IPS DF 4.7 (cell line): ENCODE data around the gene ZNF148.

ENCODE experiments used
- DNase-seq: peaks from one replicate; pipeline ENCODE4 v3.0.0-alpha.2; 2013; ENCODE audit warnings: low spot score; ENCODE audit errors: extremely low read depth

Gene ZNF148

DNA sequence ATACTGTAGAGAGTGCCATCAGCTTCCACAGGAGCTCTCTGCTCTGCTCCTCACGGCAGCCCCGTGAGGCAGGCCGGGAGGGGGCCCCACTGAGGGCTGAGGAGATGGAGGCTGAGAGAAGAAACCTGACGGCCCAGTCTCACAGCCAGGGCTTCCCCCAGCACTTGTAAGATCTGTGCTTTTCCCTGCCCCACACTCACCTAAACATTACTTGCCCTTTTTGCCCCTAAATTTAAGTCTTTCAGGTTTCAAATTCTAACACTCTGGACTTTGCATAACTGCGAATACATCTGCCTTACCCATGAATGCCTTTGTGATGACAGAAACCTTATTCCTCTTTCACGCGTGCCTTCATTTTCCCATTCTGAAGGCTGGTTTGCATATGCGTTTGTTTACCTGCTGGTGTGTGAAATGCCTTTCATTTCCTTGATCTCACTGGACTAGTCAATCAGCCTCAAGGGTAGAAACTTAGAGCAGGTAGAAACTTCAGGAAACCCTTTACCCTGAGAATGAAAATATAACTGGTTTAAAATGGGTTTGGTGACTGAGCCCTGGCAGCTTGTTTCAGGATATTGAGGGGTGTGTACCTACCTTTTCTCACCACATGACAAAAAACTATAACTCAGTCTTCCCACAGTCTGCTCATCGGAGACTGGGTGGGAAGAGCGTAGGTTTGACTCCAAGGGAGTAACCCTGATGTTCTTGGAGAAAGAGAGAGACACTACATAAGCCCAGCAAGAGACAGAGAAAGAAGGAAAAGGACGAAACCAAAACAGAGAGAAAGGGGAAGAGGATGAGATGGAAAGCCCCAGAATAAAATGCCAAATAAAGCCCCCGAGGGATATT, 182.7 kb downstream of the ZNF148 start:
- no peak for DNase-seq

DNA sequence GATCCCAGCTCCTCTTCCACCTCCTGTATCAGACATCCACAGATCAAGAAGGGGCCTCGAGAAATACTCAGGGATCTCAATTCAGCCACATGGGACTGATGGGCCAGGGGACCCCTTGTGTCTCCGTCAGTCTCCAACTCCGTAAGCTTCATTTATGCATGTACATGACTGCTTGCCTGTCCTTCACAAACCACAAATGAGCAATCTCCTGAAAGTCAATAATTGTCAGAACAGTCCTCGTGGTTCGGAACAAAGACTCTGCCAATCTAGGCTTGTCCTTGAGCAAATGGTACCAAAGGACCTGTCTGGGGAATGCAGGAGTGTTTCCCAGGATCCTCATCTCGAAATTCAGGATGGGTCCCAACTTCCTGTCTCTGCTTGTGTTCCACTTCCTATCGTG, 183.4 kb downstream of the ZNF148 start:
- DNase-seq, result no peak

DNA sequence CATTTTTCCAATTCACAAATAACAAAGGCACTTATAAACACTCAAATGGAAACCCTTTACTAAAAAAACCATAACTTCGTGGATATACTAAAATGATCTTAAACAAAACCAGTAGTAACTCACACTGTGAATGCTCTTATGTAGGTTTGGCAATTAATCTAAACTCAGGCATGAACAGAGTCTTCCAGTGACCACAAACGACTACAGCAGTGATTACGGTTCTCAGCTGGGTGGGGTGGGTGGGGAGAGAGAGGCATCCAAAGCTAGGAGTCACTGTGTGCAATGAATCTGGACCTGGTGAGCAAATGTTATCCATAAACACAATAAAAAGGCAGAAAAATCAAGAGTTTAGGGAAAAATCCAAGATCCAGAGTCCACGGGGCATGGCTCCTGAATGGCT, 183.9 kb downstream of the ZNF148 start:
- no peak for DNase-seq

DNA sequence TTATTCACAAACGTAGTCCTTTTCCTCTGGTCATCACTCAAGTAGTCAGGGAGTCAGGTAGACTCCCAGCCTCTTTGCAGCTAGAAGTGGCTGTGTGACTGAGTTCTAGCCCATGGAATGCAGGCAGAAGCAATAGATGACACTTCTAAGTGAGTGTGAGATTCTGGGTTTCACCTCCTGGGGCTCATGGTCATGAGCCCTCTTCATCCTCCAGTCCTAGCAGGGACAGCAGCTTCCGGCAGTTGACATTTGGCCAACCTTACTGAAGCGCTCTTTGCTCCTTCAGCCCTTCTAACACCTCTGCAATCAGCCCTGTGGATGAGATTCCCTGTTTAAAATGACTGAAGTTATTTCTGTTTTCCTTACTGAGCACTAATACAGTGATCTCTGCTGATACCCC, 184.3 kb downstream of the ZNF148 start:
- DNase-seq, result no peak

DNA sequence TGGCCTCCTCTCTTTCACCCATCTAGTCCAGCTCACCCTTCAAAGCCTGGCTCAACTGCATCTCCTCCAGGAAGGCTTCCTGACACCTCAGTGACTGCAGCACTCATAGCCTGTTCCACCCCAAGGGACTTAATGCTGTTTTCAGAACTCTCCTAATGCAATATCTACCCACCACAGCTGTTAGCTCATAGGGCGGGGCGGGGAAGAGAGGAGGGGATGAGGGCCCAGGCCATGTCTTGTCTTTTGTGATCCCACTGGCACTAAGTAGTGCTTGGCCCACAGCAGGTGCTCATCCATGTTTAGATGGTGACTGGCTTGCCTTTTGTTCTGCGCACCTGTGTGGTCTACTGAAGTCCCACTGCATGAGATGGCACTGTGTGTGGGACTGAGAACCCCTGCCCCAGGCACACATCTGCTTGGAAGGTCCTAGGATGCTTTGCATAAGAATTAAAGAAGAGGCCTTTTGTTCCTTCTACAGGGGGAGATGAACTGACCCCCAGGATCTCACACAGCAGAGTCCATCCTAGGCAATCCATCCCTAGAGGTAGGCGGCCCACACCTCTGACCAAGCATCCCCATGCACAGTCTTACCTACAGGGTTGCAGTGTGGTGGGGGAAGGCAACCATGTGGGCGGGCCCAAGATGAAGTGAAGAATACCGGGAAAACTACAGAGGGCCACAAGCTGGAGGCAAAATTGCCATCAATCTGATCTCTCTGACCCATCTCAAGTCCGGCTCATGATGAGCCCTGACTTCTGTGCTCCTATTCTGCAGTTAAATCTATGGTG, 185.6 kb downstream of the ZNF148 start:
- DNase-seq, result no peak

DNA sequence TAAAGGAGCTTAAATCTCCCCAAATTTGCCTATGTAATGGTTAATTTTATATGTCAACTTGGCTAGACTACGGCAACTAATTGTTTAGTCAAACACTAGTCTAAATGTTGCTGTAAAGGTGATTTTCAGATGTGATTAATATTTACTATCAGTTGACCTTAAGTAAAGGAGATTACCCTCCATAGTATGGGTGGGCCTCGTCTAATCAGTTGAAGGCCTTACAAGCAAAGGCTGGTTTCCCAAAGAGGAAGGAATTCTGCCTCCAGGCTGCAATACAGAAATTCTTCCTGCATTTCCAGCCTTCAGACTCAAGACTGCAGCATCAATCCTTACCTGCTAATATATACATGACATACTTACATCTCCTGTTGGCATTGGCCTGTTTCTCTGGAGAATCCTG, 186.2 kb downstream of the ZNF148 start:
- DNase-seq, result no peak

DNA sequence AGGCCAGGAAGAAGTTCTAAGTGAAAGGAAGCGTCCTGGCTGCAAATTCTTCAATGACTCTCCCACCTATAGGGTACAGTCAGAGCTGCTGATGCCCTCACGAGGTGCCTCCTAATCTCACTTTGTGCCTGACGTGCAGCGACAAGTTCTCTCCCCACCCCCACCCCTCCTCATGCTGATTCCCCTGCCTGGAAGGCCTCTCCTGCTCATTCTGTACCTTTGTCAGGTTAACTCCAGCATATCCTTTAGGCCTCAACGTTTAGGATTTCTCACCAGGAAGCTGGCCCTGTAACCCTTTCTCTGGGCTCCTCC, 187.6 kb downstream of the ZNF148 start:
- DNase-seq, result no peak

DNA sequence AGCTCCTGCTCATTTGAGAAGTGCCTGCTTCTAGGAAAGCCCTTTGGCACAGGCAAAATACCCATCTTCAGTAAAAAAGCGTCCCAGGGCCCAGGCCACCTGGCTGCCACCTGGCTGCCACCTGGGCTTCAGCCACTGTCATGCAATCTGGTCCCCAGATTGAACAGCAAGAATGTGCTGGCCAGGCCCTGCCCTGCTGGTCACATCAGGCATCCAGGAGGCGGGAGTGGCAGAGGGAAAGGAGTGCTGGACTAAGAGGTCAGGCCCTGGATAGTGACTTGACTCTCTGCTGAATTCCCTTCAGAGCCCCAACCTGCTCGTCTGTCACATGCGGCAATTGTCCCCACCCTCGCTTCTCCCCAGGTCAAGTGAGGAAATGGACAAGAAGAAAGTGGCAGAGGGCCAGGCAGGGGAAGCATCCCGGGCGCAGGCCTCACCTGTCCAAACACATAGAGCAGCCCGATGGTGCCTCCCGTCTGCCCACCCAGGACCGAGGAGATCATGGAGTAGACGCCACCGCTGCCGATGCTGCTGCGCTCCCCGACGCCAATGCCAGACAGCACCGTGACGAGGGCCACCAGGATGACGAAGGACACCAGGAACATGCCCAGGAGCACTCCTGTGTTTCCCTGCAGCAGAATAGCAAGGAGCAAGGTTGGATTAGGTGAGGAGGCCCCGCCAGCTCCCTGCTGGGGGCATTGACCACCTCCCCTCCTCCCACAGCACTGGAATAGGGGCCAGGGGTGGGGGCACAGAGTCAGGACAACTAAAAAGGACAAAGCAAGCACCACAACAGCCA, 188.1 kb downstream of the ZNF148 start:
- no peak for DNase-seq

DNA sequence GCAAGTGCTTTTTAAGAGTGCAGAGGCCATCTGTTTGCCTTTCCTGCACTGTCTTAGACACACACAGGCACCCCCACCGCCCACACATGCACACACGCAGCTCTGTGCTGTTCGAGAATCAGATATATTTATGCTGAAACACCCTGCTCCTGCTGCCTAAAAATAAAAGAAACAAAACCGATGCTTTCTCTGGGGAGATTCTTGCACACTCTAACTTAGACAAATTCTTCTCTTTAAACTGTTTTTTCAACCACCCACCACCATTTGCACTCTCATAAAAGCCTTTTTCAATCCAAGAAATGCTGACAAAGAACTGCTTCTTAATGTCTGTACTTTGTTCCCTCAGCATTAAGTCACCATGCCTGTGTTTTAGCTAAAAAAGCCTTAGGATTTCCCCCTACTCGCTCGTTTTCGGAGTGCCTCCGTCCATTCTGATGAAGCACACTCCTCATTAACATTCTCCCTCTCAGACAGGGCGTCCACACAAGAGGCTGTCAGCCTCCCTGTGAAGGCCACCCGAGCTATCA, 188.8 kb downstream of the ZNF148 start:
- DNase-seq, result no peak

DNA sequence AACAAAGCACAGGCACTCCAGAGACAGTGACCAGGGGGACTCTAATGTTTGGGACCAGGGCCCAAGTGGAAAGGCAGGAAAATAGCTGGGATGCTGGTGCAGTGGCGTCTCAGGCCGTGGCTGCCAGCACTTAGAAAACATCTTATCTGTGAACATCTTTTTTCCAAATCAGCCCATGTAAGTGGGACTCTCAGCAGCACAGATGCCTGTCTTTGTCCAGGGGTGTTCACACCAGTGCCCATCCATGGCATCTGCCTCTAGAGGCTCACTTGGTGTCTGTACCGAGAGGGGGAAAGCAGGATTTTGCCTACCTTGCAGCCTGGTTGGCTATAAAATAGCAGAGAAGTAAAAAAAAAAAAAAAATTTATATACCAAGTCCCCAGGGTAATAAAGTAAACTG, 189.3 kb downstream of the ZNF148 start:
- DNase-seq, result no peak

DNA sequence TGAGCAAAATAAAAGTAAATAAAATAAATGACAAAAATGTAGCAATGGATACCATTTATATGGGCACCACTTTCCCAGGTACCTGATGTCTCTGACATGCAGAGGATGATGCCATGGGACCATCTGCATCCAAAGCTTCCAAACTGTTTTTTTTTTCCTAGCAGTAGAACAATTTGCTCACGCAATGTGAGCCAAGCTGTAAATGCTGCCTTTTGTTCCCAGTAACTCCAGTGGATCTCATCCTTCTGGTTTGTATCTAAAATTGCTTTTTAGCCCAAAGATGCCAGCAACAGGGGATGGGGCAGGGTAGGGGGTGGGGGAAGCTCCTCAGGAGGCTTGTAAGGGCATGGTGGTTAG, 195.3 kb downstream of the ZNF148 start:
- no peak for DNase-seq

DNA sequence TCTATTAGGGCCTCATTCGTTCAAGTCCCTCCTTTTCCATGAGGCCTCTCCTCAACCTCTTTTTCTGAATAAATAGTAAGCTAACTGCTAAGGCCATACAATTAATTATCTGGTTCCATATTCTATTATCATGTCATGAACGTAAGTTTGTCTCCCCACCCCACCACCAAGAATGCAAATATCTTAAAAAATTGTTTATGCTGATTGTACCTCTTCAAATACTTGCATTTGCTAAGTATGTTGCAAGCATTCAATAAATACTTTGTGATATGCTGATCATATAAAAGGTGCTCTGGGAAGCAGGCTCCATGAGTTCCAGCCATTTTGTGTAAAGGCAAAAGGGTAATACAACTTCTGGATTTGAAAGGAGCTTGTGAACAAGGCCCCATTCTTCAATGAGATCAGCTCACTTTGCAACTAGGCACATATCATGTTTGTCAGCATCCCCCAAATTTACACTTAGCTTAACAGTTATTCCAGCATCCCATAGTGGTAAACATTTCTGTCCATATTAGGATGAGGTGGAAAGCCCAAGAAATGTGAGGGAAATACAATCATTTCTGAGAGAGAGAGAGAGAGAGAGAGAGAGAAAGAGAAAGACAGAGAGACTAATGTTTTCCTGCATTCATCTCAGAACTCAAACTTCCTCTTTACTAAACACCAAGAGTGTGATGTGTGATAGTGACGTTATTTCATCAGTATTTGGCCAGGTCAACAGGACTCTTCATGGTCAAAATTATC, 195.8 kb downstream of the ZNF148 start:
- DNase-seq, result no peak

DNA sequence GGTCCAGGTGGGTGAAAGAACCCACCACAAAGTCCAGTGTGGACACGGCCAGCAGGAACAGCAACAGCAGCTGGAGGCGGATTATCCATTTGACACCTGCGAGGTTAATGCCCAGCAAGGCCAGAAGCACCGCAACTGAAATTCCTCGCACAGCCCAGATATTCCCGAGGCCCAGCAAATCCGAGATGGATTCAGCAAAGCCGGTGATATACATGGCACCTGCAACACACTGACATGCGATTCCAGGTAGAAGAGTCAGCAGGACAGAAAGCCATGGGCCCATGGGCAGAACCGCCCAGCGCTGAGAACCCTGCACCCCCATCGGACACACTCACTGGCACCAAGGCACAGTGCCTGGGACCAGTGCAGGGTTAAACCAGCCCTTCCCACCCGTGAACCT, 197.4 kb downstream of the ZNF148 start:
- no peak for DNase-seq
